Subcutaneous preadipocyte (primary cell): ENCODE measurements around the gene AP3S1. TPM values are rescaled to one million over a fixed set of nuclear protein-coding genes. Genes with fewer than 3 reads are reported as not detected.

ENCODE experiments used
- total RNA-seq: library from RNA; depleted of rRNA; stranded (reverse); fragments of >200 nt; gene quantifications from 2 replicates; pipeline ENCODE4 v1.2.3, GENCODE V29; 2012

Gene AP3S1
- 121 and 129 TPM in 2 replicates for total RNA-seq

GRCh38 chr5:115841382-115842088 lies at the start of gene AP3S1, which contains the start of gene ATG12:
Gene AP3S1, plus strand, starts transcription at chr5:115841935. Its CDS starts 103 bp downstream, at chr5:115842038.
Gene ATG12, minus strand, starts transcription at chr5:115841565. Its CDS starts 13 bp downstream, at chr5:115841552.

DNA sequence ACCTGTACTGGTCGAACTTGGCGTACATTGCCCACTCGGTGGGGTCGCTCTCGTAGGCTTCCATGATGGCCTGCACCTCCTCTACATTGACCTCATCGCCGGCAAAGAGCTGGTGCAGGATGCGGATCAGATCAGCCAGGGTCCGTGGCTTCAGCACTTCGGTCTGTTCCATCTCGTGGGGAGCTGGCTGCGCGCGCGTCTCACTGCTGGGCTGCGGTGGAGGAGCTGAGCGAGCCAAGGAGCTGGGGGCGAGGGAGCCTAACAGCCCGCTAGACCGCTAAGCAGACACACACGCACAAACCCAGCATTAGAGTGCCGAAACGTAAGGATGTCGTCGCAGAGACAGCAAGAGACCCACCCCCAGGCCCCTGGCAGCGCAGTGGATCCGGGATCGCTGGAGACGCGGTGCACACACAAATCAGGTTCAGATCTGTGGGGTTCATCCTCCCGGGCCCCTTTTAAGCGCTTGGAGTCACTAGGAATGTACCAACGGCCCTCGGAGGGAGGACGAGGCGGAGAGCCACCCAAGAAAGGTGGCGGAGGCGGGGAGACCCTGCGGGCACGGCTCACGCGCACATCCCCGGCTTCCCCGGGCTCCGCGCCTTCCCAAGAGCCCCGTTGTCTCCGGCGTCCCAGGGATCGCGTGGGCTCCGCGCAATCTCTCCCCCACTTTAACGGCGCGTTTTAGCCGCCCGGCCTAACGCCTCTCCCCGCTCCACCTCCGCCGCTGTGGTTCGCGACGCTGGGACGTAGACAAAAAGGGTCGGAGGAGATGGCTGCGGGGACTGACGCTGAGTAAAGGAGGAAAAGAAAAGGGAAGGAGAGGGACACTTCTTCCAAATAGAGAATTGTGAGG lies 25.3 kb upstream of the AP3S1 start, which contains the start of gene CDO1:
Gene CDO1, minus strand, starts transcription at position 434 of the 856 bp plus-strand sequence. Its CDS starts 262 bp downstream, at position 172.

GRCh38 chr5:115962239-115962564 lies 120.5 kb downstream of the AP3S1 start, which contains the start of gene LVRN:
Gene LVRN, plus strand, starts transcription at chr5:115962475. Its CDS starts 143 bp downstream, at chr5:115962618.

Other genes with a start within 250 kb of the AP3S1 start
- 6.1 and 6.2 TPM in 2 replicates for gene TICAM2, start 239.5 kb upstream of the AP3S1 start, total RNA-seq
- 90.4 and 126 TPM in 2 replicates for gene TMED7, start 215.9 kb upstream of the AP3S1 start, total RNA-seq
- gene CDO1, start 25.3 kb upstream of the AP3S1 start, total RNA-seq, result 5.7 and 7.3 TPM in 2 replicates
- 54.0 and 57.0 TPM in 2 replicates for gene ATG12, start 370 bp upstream of the AP3S1 start, total RNA-seq
- gene LVRN, start 120.5 kb downstream of the AP3S1 start, total RNA-seq, result 0.39 and 0.73 TPM in 2 replicates
- gene ARL14EPL, start 190.5 kb downstream of the AP3S1 start, total RNA-seq, result 0.20 TPM in 1 of 2 replicates, not detected in the other
- gene COMMD10, start 243.1 kb downstream of the AP3S1 start, total RNA-seq, result 26.8 and 28.5 TPM in 2 replicates